HG03565 (cell line): ENCODE data around the gene TRIOBP.

Source experiments
- ATAC-seq: cut with Tn5 transposase; IDR thresholded peaks from one replicate; pipeline ENCODE4 v1.9.1; 2021; ENCODE audit warnings: mild to moderate bottlenecking, moderate library complexity; ENCODE audit not compliant: unreplicated experiment

TRIOBP gene

DNA sequence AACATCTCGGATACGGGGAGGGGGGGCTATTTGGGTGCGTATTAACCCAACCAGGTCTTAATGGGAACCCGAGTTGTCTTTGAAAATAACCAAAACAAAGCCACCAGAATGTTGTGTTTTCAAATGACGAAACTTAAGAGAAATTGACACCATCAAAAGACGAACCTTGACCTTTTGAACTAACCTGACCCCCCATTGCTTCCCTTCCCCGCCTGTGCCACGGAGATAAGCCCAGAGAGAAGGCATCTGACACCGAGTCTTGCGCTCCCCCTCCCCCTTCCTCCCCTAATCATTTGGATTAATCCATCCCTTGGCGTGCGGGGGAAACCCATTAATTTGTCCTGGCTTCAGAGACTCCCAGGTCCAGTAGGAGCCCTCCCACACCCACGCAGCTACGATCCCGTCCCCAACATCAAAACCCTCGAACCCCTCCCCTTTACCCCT, 106.4 kb downstream of the TRIOBP start:
- no peak for ATAC-seq

DNA sequence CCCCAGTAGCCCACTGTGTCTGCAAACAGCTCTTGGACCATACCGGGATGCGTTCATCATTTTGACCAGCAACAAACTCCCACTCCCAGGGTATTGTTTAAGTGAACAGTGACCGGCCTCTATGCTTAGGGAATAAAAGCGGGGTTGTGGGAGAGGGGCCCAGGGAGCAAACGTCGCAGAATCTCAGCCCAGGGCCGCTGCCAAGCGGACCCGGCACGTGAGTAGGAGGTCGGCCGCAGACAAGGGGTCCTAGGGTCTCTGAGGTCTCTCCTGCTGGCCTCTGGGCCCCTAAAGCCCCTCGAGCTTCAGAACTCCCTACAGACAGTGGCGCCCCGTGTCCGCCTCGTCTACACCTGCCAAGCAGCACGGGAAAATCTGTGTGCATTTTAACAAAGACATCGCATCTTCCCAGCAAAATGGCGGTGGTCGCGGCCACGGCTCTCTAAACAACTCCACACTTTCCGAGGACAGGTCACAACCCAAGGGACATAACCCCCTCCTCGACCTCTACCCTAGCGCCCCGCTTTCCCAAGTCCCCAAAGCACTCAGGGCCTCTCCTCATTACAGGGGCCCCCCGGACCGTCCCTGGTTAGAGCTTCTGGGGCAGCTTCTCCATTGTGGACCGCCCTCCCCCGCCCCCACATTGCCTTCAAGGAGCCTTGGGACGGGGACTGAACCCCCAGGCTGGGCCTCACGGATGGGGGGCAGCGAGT, 106.9 kb downstream of the TRIOBP start:
- ATAC-seq, result no peak

DNA sequence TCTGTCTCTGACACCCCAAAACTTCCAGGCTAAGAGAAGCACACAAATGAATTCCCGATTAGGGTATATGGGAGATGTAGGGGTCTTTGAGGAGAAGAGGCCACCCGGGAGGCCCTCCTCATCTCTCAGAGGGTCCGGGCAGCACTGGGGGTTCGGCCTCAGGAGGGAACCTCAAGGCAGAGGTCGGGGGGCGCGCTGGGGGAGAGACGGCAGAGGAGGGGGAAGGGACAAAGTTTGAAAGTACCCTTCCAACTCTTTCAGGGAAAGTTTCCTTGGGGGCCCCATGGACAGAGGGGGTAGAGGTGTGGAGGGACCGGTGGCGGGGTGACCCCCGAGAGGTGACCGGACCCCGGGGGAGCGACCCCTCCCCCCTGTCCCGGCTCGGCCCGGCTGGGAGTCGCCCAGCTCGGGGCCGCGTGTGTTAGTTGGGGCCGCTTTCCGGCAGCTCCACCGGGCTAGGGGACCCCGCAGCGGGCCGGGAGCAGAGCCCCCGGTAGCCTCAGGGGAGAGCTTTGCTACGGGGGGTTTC, 107.6 kb downstream of the TRIOBP start:
- no peak for ATAC-seq

DNA sequence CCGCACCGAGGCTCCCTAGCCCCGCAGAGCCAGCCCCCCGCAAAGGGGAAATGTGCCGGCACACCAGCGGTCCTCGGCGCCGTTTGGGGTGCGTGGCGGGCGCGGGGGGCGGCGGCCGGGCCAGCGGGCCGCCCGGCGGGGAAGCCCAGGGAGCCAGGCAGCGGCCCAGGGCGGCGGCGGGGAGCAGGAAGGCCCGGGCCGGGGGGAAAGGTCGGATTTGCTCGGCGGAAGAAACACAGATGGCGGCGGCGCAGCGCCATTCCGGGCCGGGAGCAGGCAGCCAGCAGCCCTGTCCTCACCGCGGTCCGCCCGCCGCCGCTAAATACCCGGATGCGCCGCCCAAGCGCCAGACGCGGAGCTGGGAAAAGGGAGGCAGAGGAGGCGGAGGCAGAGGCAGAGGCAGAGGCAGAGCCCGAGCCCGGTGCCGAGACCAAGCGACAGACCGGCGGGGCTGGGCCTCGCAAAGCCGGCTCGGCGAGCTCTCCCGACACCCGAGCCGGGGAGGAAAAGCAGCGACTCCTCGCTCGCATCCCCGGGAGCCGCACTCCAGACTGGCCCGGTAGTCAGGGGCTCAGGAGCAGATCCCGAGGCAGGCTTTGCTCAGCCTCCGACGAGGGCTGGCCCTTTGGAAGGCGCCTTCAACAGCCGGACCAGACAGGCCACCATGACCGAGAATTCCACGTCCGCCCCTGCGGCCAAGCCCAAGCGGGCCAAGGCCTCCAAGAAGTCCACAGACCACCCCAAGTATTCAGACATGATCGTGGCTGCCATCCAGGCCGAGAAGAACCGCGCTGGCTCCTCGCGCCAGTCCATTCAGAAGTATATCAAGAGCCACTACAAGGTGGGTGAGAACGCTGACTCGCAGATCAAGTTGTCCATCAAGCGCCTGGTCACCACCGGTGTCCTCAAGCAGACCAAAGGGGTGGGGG, 108.3 kb downstream of the TRIOBP start:
- ATAC-seq, result no peak

DNA sequence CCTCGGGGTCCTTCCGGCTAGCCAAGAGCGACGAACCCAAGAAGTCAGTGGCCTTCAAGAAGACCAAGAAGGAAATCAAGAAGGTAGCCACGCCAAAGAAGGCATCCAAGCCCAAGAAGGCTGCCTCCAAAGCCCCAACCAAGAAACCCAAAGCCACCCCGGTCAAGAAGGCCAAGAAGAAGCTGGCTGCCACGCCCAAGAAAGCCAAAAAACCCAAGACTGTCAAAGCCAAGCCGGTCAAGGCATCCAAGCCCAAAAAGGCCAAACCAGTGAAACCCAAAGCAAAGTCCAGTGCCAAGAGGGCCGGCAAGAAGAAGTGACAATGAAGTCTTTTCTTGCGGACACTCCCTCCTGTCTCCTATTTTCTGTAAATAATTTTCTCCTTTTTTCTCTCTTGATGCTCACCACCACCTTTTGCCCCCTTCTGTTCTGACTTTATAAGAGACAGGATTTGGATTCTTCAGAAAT, 109.0 kb downstream of the TRIOBP start:
- no peak for ATAC-seq

DNA sequence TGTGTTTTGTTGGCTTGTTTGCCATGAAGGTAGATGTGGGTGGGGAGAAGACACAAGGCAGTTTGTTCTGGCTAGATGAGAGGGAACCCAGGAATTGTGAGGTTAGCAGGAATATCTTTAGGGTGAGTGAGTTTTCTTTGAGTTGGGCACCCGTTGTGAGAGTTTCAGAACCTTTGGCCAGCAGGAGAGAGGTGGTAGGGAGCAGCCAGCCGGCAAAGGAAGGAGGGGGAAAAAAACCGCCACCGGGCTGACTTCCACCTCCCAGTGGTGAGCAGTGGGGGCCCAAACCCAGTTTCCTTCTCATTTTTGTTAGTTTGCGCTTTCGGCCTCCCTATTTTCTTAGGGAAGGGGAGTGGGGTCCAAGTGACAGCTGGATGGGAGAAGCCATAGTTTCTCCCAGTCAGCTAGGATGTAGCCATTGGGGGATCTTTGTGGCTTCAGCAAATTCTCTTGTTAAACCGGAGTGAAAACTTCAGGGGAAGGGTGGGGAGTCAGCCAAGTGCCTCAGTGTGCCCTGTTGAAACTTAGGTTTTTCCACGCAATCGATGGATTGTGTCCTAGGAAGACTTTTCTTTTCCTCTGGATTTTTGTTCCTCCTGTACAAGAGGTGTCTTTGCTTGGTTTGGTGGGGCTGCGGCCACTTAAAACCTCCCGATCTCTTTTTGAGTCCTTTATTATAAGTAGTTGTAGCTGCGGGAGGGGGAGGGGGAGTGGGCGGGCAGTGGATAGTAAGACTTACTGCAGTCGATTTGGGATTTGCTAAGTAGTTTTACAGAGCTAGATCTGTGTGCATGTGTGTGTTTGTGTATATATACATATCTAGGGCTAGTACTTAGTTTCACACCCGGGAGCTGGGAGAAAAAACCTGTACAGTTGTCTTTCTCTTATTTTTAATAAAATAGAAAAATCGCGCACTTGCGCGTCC, 109.8 kb downstream of the TRIOBP start:
- no peak for ATAC-seq

DNA sequence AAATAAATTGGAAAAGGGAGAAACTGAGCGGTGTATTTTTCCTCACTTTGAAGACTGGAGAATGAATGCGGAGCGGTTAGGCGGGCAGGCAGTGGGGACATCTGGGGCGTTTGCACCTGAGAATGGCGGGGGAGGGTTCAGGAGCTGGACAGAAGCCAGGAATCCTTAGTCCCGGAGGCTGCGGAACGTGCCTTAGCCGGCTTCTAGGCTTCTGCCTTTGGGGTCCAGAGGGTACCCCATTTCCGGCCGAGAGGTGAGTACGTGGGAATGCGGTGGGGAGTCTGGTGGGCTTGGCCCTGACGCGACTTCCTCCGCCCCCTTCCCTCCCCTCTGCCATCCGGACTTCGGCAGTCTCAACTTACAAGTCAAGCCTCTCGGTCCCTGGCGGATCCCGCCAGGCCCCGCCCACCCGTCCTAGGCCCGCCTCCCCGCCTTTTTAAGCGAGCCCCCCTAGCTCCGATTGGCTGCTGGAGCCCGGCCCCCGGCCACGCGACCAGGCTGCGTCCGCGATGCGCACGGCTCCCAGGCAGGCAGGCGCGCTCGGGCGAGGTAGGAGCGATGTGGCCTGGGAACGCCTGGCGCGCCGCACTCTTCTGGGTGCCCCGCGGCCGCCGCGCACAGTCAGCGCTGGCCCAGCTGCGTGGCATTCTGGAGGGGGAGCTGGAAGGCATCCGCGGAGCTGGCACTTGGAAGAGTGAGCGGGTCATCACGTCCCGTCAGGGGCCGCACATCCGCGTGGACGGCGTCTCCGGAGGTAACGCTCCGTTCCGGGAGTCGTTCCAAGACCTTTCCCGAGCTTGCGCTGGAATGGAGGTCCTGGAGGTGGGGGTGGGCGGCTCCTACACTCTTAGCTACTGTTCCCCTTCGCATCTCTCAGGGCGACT, 110.8 kb downstream of the TRIOBP start, which contains the start of gene GCAT:
Gene GCAT (plus strand): TSS at position 525 of the 884 bp plus-strand sequence. CDS start 34 bp downstream, at position 559.
- peak; percentile 87 for ATAC-seq

DNA sequence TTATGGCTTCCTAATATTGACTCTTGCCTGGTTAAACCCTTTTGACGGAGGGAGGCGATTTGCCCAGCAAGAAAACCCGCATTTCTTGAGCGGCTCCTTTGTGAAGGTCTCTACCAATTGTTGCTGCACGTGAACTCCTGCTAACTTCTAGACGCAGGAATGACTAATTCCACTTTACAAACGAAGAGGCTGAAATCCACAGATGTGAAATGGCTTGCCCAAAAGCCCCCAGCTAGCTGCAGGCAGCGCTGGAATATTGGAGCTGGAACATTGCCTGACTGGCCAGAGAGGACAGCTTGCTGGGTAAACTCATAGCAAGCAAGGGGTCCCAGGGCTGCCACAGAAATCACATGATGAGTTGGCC, 111.4 kb downstream of the TRIOBP start:
- ATAC-seq, result no peak

DNA sequence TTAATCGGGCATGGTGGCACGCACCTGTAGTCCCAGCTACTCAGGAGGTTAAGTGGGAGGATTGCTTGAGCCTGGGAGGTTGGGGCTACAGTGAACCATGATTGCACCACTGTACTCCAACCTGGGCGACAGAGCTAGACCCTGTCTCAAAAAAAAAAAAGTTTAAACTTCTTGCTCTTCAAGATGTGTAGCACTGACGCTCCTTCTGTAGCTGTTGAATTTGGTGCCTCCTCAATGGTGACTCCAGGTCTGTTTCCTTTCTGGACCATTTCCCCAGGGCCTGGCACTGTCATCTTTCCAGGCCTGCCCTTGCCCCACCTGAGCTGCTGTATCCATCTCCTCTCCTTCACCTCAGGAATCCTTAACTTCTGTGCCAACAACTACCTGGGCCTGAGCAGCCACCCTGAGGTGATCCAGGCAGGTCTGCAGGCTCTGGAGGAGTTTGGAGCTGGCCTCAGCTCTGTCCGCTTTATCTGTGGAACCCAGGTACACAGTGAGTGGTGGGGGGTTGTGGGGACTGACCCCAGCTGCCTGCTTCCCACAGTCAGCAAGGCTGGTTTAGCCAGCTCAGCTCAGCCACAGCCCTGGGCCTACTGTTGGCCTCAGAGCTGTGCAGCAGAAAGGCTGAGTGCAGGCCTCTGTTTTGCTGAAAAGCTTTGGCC, 113.0 kb downstream of the TRIOBP start:
- ATAC-seq, result no peak

DNA sequence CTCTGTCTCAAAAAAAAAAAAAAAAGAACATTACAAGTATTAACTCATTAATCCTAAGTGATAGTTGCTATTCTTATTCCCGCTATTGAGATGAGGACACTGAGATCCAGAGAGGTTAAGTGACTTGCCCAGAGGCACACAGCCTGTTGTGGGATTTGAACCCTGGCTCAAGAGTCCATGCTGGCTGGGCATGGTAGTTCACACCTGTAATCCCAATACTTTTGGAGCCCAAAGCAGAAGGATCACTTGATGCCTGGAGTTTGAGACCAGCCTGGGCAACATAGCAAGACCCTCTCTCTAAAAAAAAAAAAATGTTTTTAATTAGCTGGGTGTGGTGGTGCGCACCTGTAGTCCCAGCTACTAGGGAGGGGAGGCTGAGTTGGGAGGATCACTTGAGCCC, 115.0 kb downstream of the TRIOBP start:
- ATAC-seq, result no peak

DNA sequence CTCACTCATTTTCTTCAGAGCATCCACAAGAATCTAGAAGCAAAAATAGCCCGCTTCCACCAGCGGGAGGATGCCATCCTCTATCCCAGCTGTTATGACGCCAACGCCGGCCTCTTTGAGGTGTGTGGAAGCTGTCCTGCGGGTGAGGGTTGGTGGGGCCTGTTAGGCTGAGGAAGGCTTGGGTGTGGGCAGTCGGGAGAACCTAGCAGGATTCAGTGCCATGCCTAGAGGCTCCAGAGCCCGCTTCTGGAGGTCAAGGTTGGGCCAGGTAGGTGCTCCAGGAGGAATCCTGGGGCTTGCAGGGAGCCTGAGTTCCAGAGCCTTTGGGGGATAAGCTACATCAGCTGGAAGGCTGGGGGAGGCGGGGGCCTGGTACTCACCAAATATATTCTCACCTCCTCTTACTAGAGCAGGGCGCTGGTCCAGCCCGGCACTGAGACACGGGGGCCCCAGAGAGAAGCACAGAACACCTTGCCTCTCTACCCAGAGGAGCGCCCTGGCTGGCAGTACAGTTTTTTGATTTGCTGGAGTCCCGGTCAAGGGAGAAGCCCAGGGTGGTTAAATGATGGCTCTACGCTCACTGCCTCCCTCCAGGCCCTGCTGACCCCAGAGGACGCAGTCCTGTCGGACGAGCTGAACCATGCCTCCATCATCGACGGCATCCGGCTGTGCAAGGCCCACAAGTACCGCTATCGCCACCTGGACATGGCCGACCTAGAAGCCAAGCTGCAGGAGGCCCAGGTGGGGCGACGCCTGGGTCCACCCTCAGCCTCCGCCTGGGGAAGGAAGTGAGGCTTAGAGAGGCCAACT, 116.2 kb downstream of the TRIOBP start:
- ATAC-seq, result no peak

DNA sequence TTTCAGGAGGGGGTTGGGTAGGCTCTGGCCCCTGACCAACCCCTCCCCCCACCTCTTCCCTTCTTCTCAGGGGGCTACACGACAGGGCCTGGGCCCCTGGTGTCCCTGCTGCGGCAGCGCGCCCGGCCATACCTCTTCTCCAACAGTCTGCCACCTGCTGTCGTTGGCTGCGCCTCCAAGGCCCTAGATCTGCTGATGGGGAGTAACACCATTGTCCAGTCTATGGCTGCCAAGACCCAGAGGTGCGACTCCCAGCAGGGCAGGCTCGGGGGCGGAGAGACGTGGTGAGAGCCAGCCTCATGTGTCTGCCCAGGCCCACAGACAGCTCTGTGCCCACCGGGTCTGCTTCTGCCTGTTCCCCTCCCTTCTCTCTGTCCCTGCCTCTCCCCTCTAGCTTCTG, 118.7 kb downstream of the TRIOBP start:
- ATAC-seq, result no peak

DNA sequence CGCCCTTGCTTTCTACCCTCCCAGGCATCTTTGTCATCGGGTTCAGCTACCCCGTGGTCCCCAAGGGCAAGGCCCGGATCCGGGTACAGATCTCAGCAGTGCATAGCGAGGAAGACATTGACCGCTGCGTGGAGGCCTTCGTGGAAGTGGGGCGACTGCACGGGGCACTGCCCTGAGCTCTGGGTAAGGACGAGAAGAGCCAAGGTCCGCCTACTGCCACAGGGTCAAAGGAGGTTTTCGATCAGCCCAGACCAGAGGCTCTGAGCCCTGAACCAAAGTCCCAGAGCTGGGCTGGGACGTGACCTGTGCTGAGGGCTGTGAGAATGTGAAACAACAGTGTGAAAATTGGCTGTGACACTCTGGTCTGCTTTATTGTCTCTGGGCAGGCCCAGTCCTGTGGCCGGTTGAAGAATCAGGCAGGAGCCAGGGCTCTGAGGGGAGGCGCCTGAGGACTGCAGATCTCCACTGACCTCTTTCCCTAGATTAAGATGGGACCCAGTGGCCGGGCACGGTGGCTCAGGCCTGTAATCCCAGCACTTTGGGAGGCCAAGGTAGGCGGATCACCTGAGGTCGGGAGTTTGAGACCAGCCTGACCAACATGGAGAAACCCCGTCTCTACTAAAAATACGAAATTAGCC, 119.8 kb downstream of the TRIOBP start:
- no peak for ATAC-seq

DNA sequence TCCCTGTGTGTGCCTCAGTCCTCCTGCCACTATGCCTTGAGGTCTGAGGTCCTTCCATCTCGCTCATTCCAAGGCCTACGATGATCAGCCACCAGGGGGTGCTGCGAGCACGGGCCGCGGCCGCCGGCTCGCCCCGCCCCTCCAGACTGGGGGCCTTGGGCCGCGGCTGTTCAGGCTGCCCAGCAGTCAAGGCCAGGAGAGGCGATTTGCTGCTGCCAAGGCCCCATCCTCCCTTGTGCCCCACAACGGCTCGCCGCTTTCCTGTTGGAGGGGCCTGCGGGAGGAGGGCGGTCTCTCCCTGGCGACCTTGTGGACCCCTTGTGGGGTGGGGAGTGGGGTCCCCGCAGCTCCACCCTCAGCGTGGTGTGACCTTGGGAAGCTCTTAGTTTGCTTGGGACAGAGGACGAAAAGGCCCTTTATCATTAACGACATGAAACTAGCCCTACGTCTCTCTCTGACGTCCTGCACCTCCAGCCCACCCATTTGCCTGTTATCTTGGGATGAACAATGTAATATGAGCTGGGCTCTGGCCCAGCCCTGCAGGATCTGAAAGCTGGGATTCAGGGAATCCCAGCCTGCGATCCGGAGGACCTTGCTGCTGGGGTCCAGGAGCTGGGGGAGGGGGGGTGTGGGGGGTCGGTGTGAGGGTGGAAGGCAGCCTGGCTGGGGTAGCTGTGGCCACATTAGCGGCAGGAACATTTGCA, 121.0 kb downstream of the TRIOBP start:
- ATAC-seq, result peak; percentile 48

DNA sequence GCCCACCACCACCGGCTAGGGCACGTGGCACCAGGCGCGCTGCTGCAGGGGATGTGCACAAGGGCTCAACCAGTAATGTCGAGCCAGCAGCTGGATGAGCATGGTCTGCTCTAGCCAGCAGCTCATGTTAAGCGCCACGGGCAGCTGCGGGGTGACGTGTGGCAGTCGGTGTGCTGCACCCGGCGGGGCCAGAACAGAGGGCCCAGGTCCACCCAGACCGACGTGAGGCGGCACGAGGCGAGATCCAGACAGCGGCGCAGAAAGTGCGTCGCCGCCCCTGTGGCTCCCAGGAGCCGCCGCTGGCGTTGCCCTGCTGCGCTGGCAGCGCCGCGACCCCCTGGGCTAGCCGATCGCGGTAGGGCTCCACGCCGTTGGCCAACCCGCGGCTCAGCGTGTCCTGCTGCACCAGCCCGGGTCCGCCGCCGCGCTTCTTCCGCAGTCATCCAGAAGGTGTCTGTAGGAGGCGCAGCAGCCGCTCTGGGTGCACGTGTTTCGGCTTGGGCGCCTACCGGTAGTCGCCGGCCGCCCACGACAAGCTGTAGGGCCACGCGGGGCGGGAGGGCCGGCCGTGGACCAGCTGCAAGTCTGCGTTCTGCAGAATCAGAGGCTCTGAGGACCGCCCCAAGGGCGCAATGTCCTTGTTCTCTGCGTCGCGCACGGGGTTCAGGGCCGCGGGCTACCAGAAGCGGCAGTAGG, 121.7 kb downstream of the TRIOBP start:
- ATAC-seq, result no peak

DNA sequence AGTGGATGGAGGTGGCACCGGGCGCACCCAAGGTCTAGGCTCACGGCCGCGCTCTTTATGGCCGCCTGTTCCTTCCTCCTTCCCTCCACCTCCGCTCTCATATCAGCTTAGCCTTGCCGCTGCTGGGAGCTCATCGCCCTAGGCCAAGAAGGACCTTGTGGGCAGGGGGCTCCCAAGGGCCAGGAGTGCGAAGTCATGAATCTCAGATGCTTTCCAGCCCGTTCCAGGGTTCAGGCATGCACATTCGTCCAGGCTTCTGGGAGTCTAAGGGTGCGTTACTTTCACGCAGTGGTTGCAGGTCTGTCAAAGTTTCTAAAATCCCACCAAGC, 122.2 kb downstream of the TRIOBP start:
- no peak for ATAC-seq

DNA sequence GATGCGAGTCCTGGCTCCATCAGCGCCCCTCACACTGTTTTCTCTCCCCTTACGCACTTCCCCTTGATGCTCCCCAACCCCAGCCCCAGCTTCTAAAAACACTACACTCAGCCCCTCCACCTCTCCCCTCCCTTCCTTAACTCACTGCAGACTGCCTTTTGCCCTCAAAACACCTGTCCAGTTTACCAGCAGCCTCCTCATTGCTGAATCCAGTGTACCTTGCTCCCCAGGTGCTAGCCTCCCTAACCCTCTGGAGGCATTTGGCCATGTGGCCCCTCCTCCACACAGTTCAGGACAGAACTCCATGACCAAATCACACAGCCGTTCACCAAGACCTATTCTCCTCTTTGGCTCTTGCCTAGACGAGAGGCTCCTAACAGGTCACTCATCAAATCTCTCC, 123.5 kb downstream of the TRIOBP start:
- no peak for ATAC-seq
